Psoas muscle (tissue), 8 donors: Measurements from ENCODE around the gene SPTA1. TPM values are rescaled to one million over a fixed set of nuclear protein-coding genes. Genes with fewer than 3 reads are reported as not detected.

Experiments used
- ATAC-seq, 4 donors: fragments of 200-7000 bp; cut with Tn5 transposase; one replicate each; pipeline ENCODE4 v1.9.1; 2020; ENCODE audit warnings: moderate library complexity in 3 of 4, mild to moderate bottlenecking in 2 of 4
- DNase-seq, 2 donors: peaks; one replicate each; pipeline ENCODE4 v3.0.0-alpha.2; 2020
- H3K27ac ChIP-seq: fragments of 200-600 bp; one replicate; pipeline ENCODE4 v1.8.0; 2022
- H3K27me3 ChIP-seq, 3 donors: fragments of 200-600 bp in 1 of 3; one replicate each; pipeline versions ENCODE4 v1.6.1 to v1.8.0; 2013 to 2022; ENCODE audit warnings: low read length in 2 of 3, mild to moderate bottlenecking in 2 of 3, moderate library complexity in 1 of 3; ENCODE audit not compliant: insufficient read depth in 3 of 3
- H3K36me3 ChIP-seq, 2 donors: fragments of 200-600 bp in 1 of 2; one replicate each; pipeline versions ENCODE4 v1.6.1 to v1.8.0; 2013 to 2022; ENCODE audit warnings: low read depth in 1 of 2, mild to moderate bottlenecking in 1 of 2, moderate library complexity in 1 of 2; ENCODE audit not compliant: insufficient read depth in 1 of 2
- H3K4me1 ChIP-seq: fragments of 200-600 bp; one replicate; pipeline ENCODE4 v1.8.0; 2022
- H3K4me3 ChIP-seq: fragments of 200-600 bp; one replicate; pipeline ENCODE4 v1.8.0; 2022; ENCODE audit warnings: mild to moderate bottlenecking
- H3K9me3 ChIP-seq: fragments of 200-600 bp; one replicate; pipeline ENCODE4 v1.8.0; 2022
- CTCF ChIP-seq: fragments of 200-600 bp; IDR thresholded peaks from one replicate; pipeline ENCODE4 v1.8.0; 2022; ENCODE audit warnings: antibody characterized with exemption
- WGBS, 3 donors: extraction: QIAGEN DNeasy Blood & Tissue Kit; methylation state at CpG; one replicate each; pipeline versions ENCODE4 v1.1.6 to v1.1.7; 2013; 5-methylcytosine and 5-hydroxymethylcytosine counted together
- intact Hi-C, 2 donors: fragments of 100-400 bp; cut with DNase I; formaldehyde crosslinking; loops; one replicate each; pipeline versions ENCODE4 v1.11.0 to v1.14.2; 2022
- polyA plus RNA-seq, 3 donors: library from polyadenylated mRNA; stranded (reverse); fragments of 200-250 nt; gene quantifications; one replicate each; pipeline ENCODE4 v1.2.3, GENCODE V29; 2013
- total RNA-seq, 4 donors: library from RNA; stranded (reverse); fragmentation: NEBNext Ultra II Directional in 2 of 4; extraction: Animal tissue kit (Norgen Biotek cat#: 25700) in 2 of 4; gene quantifications; one replicate each; pipeline versions ENCODE4 v1.2.1 to v1.2.4, GENCODE V29; 2021 to 2023
- donor health status: healthy with polysubstance abuse.
- donor health status: DM: no; HTN: no; CAD: no; lungs with moderate emphysema.
- donor health status: Bipolar disorder and iron deficiency.
- donor health status: healthy.
- donor health status: DM: yes; HTN: yes; CAD: no.
- donor health status: DM: no; HTN: no; CAD: no.
- donor health status: DM: no; HTN: no; CAD: no.
- donor health status: DM: yes; HTN: yes; CAD: no.

Gene SPTA1
- total and polyA plus RNA-seq, 7 donors = 0.05 to 0.74 (median 0.14) TPM; not detected in 2

- H3K27me3 ChIP-seq = no peaks in the 10 kb centered on the region
- no peak within 1 kb of the TSS for H3K4me3 ChIP-seq
- no peaks in the 10 kb centered on the region for H3K36me3 ChIP-seq
- DNase-seq (no peak), ATAC-seq (no peak)
- intact Hi-C loops = no loop called here
- H3K4me1 ChIP-seq = no peaks in the 10 kb centered on the region
- no peak for TF ChIP-seq CTCF
- H3K9me3 ChIP-seq = no peaks in the 10 kb centered on the region
- WGBS, 3 donors = 63 to 84% (median 71%) methylated on average over 1 of the region's 1 CpG
- no peak within 1 kb of the TSS for H3K27ac ChIP-seq
These were observed 106.8 kb downstream of the SPTA1 start, which contains the start of gene OR10X1 for GRCh38 chr1:158579733-158580132. OR10X1 (minus strand) TSS chr1:158579899; CDS start chr1:158579899, 0 bp downstream.

- no peak for DNase-seq
- ATAC-seq = no peak
- no peaks in the 10 kb centered on the region for H3K4me1 ChIP-seq
- H3K9me3 ChIP-seq = no peaks in the 10 kb centered on the region
- intact Hi-C loops = no loop called here
- H3K27me3 ChIP-seq = no peaks in the 10 kb centered on the region
- no peak overlapping the region for H3K27ac ChIP-seq
- H3K4me3 ChIP-seq = no peak overlapping the region
- no peak for TF ChIP-seq CTCF
- 84 to 91% (median 88%) methylated on average over 3 of the region's 3 CpGs for WGBS, 3 donors
- no peaks in the 10 kb centered on the region for H3K36me3 ChIP-seq
These were observed 109.0 kb downstream of the SPTA1 start for GRCh38 chr1:158577561-158577960.

GRCh38 chr1:158572226-158572625, 114.3 kb downstream of the SPTA1 start:
- intact Hi-C loops = no loop called here
- WGBS, 3 donors = 89 to 94% (median 93%) methylated on average over 1 of the region's 1 CpG
- no peaks in the 10 kb centered on the region for H3K36me3 ChIP-seq
- no peaks in the 10 kb centered on the region for H3K9me3 ChIP-seq
- H3K27me3 ChIP-seq = peaks cover 0 to 2% (median 0%) of the 10 kb centered on the region in 3 donors
- H3K4me3 ChIP-seq = no peak overlapping the region
- TF ChIP-seq CTCF = no peak
- H3K27ac ChIP-seq = no peak overlapping the region
- DNase-seq = no peak
- no peak for ATAC-seq
- no peaks in the 10 kb centered on the region for H3K4me1 ChIP-seq

GRCh38 chr1:158570480-158570879, 116.0 kb downstream of the SPTA1 start, which contains the start of gene OR6P1:
OR6P1 (minus strand) TSS chr1:158570580; CDS start chr1:158563604, 6,976 bp downstream.
- Histone ChIP-seq H3K27me3 (peaks cover 0 to 2% (median 0%) of the 10 kb centered on the region in 3 donors), H3K9me3 (no peaks in the 10 kb centered on the region), H3K27ac (no peak within 1 kb of the TSS), H3K36me3 (no peaks in the 10 kb centered on the region), H3K4me1 (no peaks in the 10 kb centered on the region), H3K4me3 (no peak within 1 kb of the TSS)
- DNase-seq (no peak), ATAC-seq (no peak)
- intact Hi-C loops = no loop called here
- WGBS, 3 donors = 63 to 67% (median 67%) methylated on average over 3 of the region's 3 CpGs
- TF ChIP-seq CTCF = no peak

- no peak for DNase-seq
- no peak overlapping the region for H3K4me3 ChIP-seq
- H3K36me3 ChIP-seq = no peaks in the 10 kb centered on the region
- no peak for TF ChIP-seq CTCF
- WGBS, 3 donors = 41 to 53% (median 50%) methylated on average over 2 of the region's 2 CpGs
- no peak for ATAC-seq
- H3K9me3 ChIP-seq = no peaks in the 10 kb centered on the region
- no peaks in the 10 kb centered on the region for H3K4me1 ChIP-seq
- peaks cover 0 to 2% (median 0%) of the 10 kb centered on the region in 3 donors for H3K27me3 ChIP-seq
- intact Hi-C loops = no loop called here
- no peak overlapping the region for H3K27ac ChIP-seq
These were observed 121.9 kb downstream of the SPTA1 start for GRCh38 chr1:158564608-158565007.
